Hepatocyte (in vitro differentiated cells): ENCODE data around the gene CLCA4.

ENCODE experiments used
- EZH2 ChIP-seq: fragments of 200-600 bp; sonication (generic); IDR thresholded peaks from 2 replicates; pipeline ENCODE4 v1.6.1; 2016; ENCODE audit warnings: antibody characterized with exemption, mild to moderate bottlenecking, borderline replicate concordance
- TF ChIP-seq, protein P1 (sequence below): fragments of 200-600 bp; sonication (generic); IDR thresholded peaks from 2 replicates; pipeline ENCODE4 v1.5.1; 2016; ENCODE audit warnings: antibody characterized with exemption, mild to moderate bottlenecking; ENCODE audit not compliant: poor library complexity

DNA sequence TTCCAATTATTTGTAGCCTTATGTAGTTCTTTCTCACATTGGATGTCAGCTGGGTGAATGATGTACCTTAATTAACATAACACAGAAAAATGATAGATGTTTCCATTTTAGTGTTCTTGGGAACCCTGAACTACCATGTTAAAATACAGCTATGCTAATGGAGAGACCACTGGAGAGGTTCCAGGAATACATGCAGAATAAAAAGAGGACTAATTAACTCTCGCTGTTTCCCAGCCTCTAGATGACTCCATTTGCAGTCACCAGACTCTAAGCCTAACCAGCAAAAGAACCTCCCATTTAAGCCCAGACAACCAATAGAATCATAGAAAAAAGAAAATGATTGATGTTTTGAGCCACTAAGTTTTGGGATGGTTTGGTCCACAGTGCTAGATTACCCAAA lies 36.2 kb downstream of the CLCA4 start:
- TF ChIP-seq, protein P1, sequence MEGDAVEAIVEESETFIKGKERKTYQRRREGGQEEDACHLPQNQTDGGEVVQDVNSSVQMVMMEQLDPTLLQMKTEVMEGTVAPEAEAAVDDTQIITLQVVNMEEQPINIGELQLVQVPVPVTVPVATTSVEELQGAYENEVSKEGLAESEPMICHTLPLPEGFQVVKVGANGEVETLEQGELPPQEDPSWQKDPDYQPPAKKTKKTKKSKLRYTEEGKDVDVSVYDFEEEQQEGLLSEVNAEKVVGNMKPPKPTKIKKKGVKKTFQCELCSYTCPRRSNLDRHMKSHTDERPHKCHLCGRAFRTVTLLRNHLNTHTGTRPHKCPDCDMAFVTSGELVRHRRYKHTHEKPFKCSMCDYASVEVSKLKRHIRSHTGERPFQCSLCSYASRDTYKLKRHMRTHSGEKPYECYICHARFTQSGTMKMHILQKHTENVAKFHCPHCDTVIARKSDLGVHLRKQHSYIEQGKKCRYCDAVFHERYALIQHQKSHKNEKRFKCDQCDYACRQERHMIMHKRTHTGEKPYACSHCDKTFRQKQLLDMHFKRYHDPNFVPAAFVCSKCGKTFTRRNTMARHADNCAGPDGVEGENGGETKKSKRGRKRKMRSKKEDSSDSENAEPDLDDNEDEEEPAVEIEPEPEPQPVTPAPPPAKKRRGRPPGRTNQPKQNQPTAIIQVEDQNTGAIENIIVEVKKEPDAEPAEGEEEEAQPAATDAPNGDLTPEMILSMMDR: no peak
- no peak for TF ChIP-seq EZH2
